ENCODE measurements around the gene SLC6A1. TPM values are rescaled to one million over a fixed set of nuclear protein-coding genes. Genes with fewer than 3 reads are reported as not detected.
"Not testable (repeated sequence)": the region's sequence is repeated elsewhere in the genome, so short reads cannot be mapped to it uniquely, and the experiment has no call there.

The SLC6A1 gene
- total and polyA plus RNA-seq, 2 of the 13 experiments (the other 11 are each of a cell fraction or from before 2014, with no cell fraction given) = not detected

GRCh38 chr3:11061268-11061871 lies 68.8 kb downstream of the SLC6A1 start:
- in situ Hi-C loops (cut with HindIII; ENCODE audit: extremely low pct_ligation_motif_present, low pct_unique_long_range_greater_than_20kb) = loop anchor here (5.0 kb wide), 2 partner anchors 114 to 304 kb away; no protein-coding TSS in a partner anchor
- H3K4me2 ChIP-seq (ENCODE audit: low read depth, low read length); FAIRE-seq; H3K27ac ChIP-seq (ENCODE audit: extremely low read length, insufficient read depth, low read length); H3K27me3 ChIP-seq (ENCODE audit: control insufficient read depth in 1 of 2, insufficient read depth in 2 of 2, low read length in 2 of 2); BruUV-seq (replicated peaks); H3K79me2 ChIP-seq (ENCODE audit: insufficient read depth, low read length); POLR2A ChIA-PET; H2AFZ ChIP-seq (ENCODE audit: low read length); H3K4me3 ChIP-seq (replicated peaks in 1 of 3; ENCODE audit: insufficient read depth in 1 of 3, low read depth in 2 of 3, low read length in 3 of 3); DNase-seq (ENCODE audit: low spot score); H3K4me1 ChIP-seq (ENCODE audit: insufficient read depth, low read length); H3K9ac ChIP-seq (ENCODE audit: insufficient read depth, low read depth, low read length); intact Hi-C loops (cut with micrococcal nuclease; ENCODE audit: unreplicated experiment); H3K9me3 ChIP-seq (ENCODE audit: low read length); H4K20me1 ChIP-seq (ENCODE audit: insufficient read depth, low read length); H3K36me3 ChIP-seq (replicated peaks in 1 of 2; ENCODE audit: control insufficient read depth in 1 of 2, insufficient read depth in 2 of 2, low read length in 2 of 2): not testable (repeated sequence)
- WGBS (ENCODE audit: low lambda C conversion rate) = 84% methylated on average over 5 of the region's 41 CpGs
- peak; percentile 9; the same call in 1 of the 3 replicates for ATAC-seq
- peak; percentile 2 for TF ChIP-seq HNRNPLL (IDR thresholded peaks at IDR 0.05; ENCODE audit: low read depth, low read length, poor library complexity, severe bottlenecking)
- CTCF ChIA-PET (ENCODE audit: low intra/inter-chr PET ratio, low total read pairs) = interaction anchor here (3.3 kb wide), 1 partner anchor 115 kb away, joined by 17 read pairs; no protein-coding TSS in a partner anchor

- Histone ChIP-seq H3K79me2 (ENCODE audit: insufficient read depth, low read length) (no peaks in the 10 kb centered on the region), H3K9me3 (ENCODE audit: low read length) (no peaks in the 10 kb centered on the region), H3K36me3 (replicated peaks in 1 of 2; ENCODE audit: control insufficient read depth in 1 of 2, insufficient read depth in 2 of 2, low read length in 2 of 2) (no peaks in the 10 kb centered on the region), H4K20me1 (ENCODE audit: insufficient read depth, low read length) (no peaks in the 10 kb centered on the region), H3K4me1 (ENCODE audit: insufficient read depth, low read length) (no peaks in the 10 kb centered on the region), H3K27ac (ENCODE audit: extremely low read length, insufficient read depth, low read length) (no peak overlapping the region), H3K4me2 (ENCODE audit: low read depth, low read length) (no peak overlapping the region), H2AFZ (ENCODE audit: low read length) (no peak overlapping the region), H3K9ac (ENCODE audit: insufficient read depth, low read depth, low read length) (no peak overlapping the region), H3K27me3 (ENCODE audit: control insufficient read depth in 1 of 2, insufficient read depth in 2 of 2, low read length in 2 of 2) (peaks cover 0 to 8% of the 10 kb centered on the region in 2 experiments; a peak in 2 of 5 replicates), H3K4me3 (replicated peaks in 1 of 3; ENCODE audit: insufficient read depth in 1 of 3, low read depth in 2 of 3, low read length in 3 of 3) (no peak overlapping the region)
- no peak for FAIRE-seq
- BruUV-seq (replicated peaks) = no TSS peak
- WGBS (ENCODE audit: low lambda C conversion rate) = 18% methylated on average over 7 of the region's 7 CpGs
- TF ChIP-seq FOXK2 (IDR thresholded peaks at IDR 0.05) = no peak
- no peak for TF ChIP-seq TGIF2 (CRISPR knock-in tag; IDR thresholded peaks at IDR 0.05)
- no peak for TF ChIP-seq ELK4 (CRISPR knock-in tag; IDR thresholded peaks at IDR 0.05; ENCODE audit: borderline replicate concordance)
- no peak for TF ChIP-seq ZNF713 (CRISPR knock-in tag; IDR thresholded peaks at IDR 0.05)
- no peak for TF ChIP-seq NFE2L2 (IDR thresholded peaks at IDR 0.05; ENCODE audit: low read length)
- TF ChIP-seq ZBTB1 (CRISPR knock-in tag; IDR thresholded peaks at IDR 0.05; ENCODE audit: borderline replicate concordance) = no peak
- no peak for TF ChIP-seq STAG1 (CRISPR knock-in tag; IDR thresholded peaks at IDR 0.05)
- TF ChIP-seq THAP11 (CRISPR knock-in tag; IDR thresholded peaks at IDR 0.05) = no peak
- no peak for TF ChIP-seq ZNF703 (CRISPR knock-in tag; IDR thresholded peaks at IDR 0.05; ENCODE audit: borderline replicate concordance)
- no peak for TF ChIP-seq BORCS8-MEF2B (CRISPR knock-in tag; IDR thresholded peaks at IDR 0.05)
- no peak for TF ChIP-seq CSRNP1 (CRISPR knock-in tag; IDR thresholded peaks at IDR 0.05)
- no peak for TF ChIP-seq RBAK (CRISPR knock-in tag; IDR thresholded peaks at IDR 0.05)
- no peak for TF ChIP-seq POLR2AphosphoS5 (IDR thresholded peaks at IDR 0.05; ENCODE audit: low read depth, low read length)
- POLR2A ChIA-PET = no interaction called here
- CTCF ChIA-PET (ENCODE audit: low intra/inter-chr PET ratio, low total read pairs) = no interaction called here
- in situ Hi-C loops (cut with HindIII; ENCODE audit: extremely low pct_ligation_motif_present, low pct_unique_long_range_greater_than_20kb) = loop anchor here (5.0 kb wide), 2 partner anchors 115 to 305 kb away; no protein-coding TSS in a partner anchor
- no peak for DNase-seq (ENCODE audit: low spot score)
- intact Hi-C loops (cut with micrococcal nuclease; ENCODE audit: unreplicated experiment) = no loop called here
- ATAC-seq = no peak
These were observed 70.2 kb downstream of the SLC6A1 start for GRCh38 chr3:11062704-11063103.

Data from HepG2 (cell line).